GM18909 (cell line): ENCODE results near the gene GLS.

Experiments used
- ATAC-seq: cut with Tn5 transposase; IDR thresholded peaks from one replicate; pipeline ENCODE4 v1.9.1; 2021; ENCODE audit warnings: mild to moderate bottlenecking; ENCODE audit not compliant: unreplicated experiment, poor library complexity

The GLS gene

DNA sequence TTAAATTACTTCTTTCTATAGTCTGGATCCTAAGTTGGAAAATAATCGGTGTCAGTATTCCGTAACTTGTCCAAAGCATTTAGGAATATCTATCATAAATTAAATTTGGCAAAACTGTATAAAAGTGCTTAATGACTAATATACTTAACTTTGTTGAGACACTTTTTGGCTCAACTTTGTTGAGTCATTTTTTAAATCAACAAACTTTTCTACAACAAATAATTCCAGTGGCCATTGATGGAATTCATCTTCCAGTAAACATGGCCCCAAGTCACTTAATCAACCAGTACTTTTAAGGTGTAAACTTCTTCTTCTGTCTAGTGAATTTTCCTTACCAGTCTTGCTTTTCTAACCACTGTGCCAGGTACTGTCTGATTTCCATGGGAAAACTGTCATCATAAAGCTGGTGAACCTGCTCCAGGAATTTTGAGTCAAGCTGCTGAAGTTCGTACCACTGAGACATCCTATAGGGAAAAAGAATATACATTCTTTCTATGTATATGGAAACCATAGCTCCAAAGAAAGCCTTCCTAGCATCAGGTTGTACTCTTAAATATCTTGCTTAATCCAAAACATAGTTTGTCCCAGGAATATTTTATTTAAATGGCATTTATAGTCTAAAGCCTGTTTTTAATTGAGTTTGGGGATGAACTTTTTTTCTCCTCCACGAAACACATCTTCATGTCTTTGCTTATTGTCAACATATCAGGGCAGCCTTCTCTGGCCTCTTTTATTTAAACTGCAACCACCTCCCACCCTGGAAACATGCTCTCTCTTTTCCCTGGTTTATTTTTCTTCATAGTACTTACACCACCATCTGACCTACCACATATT is 129.1 kb downstream of the GLS start:
- ATAC-seq, result no peak

DNA sequence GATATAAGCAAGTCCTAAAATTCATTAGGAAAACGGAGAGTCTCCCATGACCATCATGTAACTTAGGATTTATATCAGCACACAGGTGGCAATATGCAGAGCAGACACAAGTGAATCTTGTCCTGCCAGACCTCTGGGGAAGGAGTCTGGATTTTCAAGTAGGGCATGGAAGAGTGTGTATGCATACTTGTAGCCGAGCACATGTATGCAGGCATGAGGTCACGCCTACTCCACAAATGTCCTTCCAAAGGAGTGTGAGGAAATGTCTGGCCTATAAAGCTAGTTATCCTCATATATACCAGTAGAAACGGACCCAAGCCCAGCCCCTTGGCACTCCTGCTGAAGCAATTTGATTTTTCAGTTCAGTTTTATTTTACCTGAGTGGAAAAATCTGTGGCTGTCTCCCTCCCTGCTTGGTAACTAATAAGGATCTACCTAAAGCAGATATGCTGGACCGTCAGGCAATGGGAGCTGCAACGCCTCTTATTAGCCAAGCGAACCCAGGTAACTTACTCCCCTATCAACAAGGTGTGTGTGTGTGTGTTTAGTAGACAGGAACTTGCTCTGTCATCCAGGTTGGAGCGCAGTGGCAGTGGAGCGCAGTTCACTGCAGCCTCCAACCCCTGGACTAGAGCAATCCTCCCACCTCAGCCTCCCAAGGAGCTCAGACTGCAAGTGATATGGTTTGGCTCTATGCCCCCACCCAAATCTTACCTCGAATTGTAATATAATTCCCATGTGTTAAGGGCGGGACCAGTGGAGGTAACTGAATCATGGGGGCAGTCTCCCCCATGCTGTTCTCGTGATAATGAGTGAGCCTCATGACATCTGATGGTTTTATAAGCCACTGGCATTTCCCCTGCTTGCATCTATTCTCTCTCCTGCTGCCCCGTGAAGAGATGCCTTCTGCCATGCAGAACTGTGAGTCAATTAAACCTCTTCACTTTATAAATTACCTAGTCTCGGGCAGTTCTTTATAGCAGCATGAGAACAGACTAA is 130.6 kb downstream of the GLS start:
- no peak for ATAC-seq

DNA sequence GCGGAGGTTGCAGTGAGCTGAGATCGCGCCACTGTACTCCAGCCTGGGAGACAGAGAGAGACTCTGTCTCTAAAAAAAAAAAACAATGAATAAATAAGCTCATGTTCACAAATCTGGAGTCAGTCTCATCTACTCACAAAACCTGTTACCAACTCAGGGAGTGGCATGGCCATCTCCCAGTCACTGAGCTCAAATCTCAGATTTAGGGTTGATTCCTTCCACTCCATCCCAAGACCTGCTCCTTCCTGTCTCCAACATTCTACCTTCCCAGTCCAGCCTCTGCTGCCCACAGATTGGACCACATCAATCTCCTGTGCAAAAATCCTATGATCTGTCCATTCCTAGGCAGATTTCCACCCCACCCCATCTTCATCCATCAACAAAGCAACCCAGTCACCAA is 131.7 kb downstream of the GLS start:
- ATAC-seq, result no peak

DNA sequence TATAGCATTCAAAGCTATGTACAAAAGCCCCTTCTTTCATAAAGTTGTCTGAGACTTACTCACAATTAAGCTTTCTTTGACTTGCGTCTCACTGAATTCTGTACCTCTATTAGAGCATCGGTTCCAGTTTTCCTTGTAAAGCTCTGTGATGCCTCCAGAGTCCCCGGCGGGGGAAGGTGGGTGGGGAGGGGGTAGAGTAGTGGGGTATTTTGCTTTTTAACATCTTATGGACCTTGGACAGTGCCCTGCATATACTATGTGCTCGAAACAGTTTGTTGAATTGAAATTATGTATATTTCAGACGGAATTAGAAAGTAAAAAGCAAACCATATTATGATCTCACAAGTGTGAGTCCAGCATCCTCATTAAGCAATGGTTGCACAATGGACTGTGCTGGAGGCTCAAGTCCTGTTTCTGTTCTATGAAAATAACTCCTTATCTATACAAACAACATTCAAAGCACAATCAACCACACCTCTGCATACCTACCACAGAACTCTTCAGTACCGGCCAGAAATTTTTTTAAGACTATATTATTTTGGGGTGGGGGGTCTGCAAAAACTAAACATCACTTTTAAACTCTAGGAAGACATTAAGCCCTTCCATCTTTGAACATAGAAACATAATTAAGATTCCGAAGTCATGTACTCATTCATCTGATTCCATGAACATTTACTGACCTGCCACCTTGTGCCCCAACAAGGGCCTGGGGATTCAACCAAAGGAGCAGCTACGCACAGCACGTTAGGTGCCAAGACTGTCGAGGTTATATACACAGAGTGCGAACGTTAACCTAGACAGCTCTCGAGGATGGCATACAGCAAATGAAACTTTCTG is 132.4 kb downstream of the GLS start:
- ATAC-seq, result no peak

DNA sequence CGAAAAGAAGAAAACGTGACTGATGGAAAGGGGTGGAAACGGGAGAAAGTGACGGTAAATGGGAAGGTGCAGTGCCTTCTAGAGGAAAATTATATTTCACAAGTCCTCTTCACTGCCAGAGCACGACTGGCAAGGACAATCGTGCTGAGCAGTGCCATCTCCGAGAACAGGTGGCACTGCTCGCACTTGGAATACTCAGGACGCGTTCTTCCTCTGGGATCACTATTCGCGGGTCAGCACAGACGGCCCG is 133.0 kb downstream of the GLS start:
- ATAC-seq, result no peak

DNA sequence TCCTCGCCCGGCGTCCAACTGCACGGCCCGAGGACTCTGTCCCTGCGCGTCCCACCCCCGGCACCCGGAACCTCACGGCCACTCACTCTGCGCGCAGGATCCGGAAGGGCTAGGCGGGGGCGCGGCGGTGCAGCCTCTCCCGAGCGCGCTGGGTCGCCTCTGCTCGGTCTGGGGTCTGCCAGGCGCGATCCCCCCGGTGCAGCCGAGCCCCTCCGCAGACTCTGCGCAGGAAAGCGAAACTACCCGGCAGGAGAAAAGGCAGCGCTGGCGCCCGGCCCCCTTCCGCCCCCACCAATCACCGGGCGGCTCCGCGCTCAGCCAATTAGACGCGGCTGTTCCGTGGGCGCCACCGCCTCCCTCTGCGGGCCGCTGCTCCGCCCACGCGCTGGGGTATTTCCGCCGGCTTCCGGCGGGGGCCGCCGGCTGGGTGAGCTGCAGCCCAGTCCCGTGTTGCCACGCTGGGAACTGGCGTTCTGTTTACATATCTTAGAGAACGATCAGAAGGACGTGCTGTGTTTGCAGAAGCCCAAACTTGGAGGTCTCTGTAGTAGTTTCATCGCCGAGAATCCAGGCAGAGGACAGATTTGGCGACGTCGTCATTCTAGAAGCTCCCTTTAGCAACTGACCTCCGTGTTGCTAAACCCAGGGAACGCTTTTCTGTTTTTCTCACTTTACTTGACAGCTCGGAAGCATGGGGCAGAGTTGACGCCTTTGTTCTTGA is 133.5 kb downstream of the GLS start, which contains the start of gene STAT1:
TSS of gene STAT1 (minus strand) at position 240 of the 721 bp plus-strand sequence. CDS start 4,168 bp downstream, outside the sequence.
- peak; percentile 84 for ATAC-seq

DNA sequence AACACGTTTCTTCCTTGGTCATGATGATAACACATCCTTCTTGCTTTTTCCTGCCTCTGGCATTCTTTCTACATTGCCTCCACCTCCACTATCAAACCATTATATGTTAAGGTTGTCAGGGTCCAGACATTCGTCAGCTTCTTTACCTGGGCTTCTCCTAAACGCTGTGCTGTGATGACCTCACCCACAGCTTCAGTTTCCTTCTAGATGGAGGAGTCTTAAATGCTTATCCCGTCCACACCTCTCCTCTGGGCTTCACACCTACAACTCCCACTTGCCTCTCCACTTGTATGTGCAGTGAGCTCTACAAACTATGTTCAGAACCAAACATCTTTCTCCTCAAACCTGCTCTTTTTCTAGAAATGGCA is 134.0 kb downstream of the GLS start:
- ATAC-seq, result no peak
